Left ventricle myocardium superior (tissue), 1 donor: Measurements from ENCODE around the gene ADPGK. TPM values are rescaled to one million over a fixed set of nuclear protein-coding genes. Genes with fewer than 3 reads are reported as not detected.
A peak's percentile ranks its signal among the peaks of the same experiment; 100 is the strongest.
"Not testable (repeated sequence)": the region's sequence is repeated elsewhere in the genome, so short reads cannot be mapped to it uniquely, and the experiment has no call there.

Experiments
- ATAC-seq: fragments of 200-7000 bp; cut with Tn5 transposase; one replicate; pipeline ENCODE4 v1.9.1; 2020; ENCODE audit warnings: mild to moderate bottlenecking, moderate library complexity
- DNase-seq: peaks from one replicate; pipeline ENCODE4 v3.0.0-alpha.2; 2020
- intact Hi-C: fragments of 100-400 bp; cut with micrococcal nuclease; formaldehyde crosslinking; loops from one replicate; pipeline ENCODE4 v1.11.0; 2022
- long read RNA-seq: library from polyadenylated mRNA; unstranded; transcript quantifications from one replicate; pipeline ENCODE4 v2.0.0, GENCODE V29; 2021
- total RNA-seq: library from RNA; stranded (reverse); fragmentation: NEBNext Ultra II Directional; extraction: Animal tissue kit (Norgen Biotek cat#: 25700); gene quantifications from one replicate; pipeline ENCODE4 v1.2.1, GENCODE V29; 2021
- donor health status: DM: no; HTN: yes; CAD: no; lungs with severe emphysema.

The ADPGK gene
- 8.4 TPM for total RNA-seq
- long read RNA-seq, transcript ADPGK-201 (7 exons, 2,557 nt): major isoform, 5 of 19 reads
- long read RNA-seq, partial matches to known transcripts: 1 of 19 reads
- long read RNA-seq, other reads (novel, unspliced or antisense): 12 of 19 reads

GRCh38 chr15:72783640-72784455, at the start of gene ADPGK:
Gene ADPGK, minus strand, starts transcription at chr15:72783758. Its CDS starts 67 bp downstream, at chr15:72783691.
- ATAC-seq (peak; percentile 98), DNase-seq (peak; percentile 96)
- intact Hi-C loops: no loop called here

- no peak for ATAC-seq
- no peak for DNase-seq
- intact Hi-C loops: no loop called here
Observed at GRCh38 chr15:72827226-72827625, 43.7 kb upstream of the ADPGK start.

- DNase-seq (no peak), ATAC-seq (no peak)
- intact Hi-C loops: no loop called here
Observed at GRCh38 chr15:72826611-72827010, 43.1 kb upstream of the ADPGK start.

GRCh38 chr15:72825829-72826228, 42.3 kb upstream of the ADPGK start:
- DNase-seq: no peak
- intact Hi-C loops: no loop called here
- no peak for ATAC-seq

- ATAC-seq (no peak), DNase-seq (no peak)
- intact Hi-C loops: no loop called here
Observed at GRCh38 chr15:72824781-72825180, 41.2 kb upstream of the ADPGK start.

GRCh38 chr15:72824112-72824511, 40.6 kb upstream of the ADPGK start:
- intact Hi-C loops: no loop called here
- no peak for DNase-seq
- no peak for ATAC-seq

- intact Hi-C loops: no loop called here
- no peak for DNase-seq
- ATAC-seq: no peak
Observed at GRCh38 chr15:72820278-72820677, 36.7 kb upstream of the ADPGK start.

- intact Hi-C loops: no loop called here
- no peak for DNase-seq
- no peak for ATAC-seq
Observed at GRCh38 chr15:72818632-72819031, 35.1 kb upstream of the ADPGK start.

GRCh38 chr15:72813345-72814004, 29.9 kb upstream of the ADPGK start:
- no peak for DNase-seq
- no peak for ATAC-seq
- intact Hi-C loops: no loop called here

GRCh38 chr15:72809329-72809728, 25.8 kb upstream of the ADPGK start:
- DNase-seq (no peak), ATAC-seq (no peak)
- intact Hi-C loops: no loop called here

- intact Hi-C loops, ATAC-seq, DNase-seq: not testable (repeated sequence)
Observed at GRCh38 chr15:72807346-72807745, 23.8 kb upstream of the ADPGK start.

GRCh38 chr15:72803006-72803405, 19.4 kb upstream of the ADPGK start:
- DNase-seq (no peak), ATAC-seq (no peak)
- intact Hi-C loops: no loop called here

GRCh38 chr15:72801590-72802325, 18.2 kb upstream of the ADPGK start:
- intact Hi-C loops: no loop called here
- no peak for ATAC-seq
- DNase-seq: no peak

- intact Hi-C loops: no loop called here
- no peak for DNase-seq
- no peak for ATAC-seq
Observed at GRCh38 chr15:72800833-72801481, 17.4 kb upstream of the ADPGK start.

- intact Hi-C loops: loop anchor here (10.0 kb wide), 1 partner anchor 287 kb away; no protein-coding TSS in a partner anchor
- ATAC-seq: no peak
Observed at GRCh38 chr15:72797834-72798233, 14.3 kb upstream of the ADPGK start.

GRCh38 chr15:72797338-72797689, 13.8 kb upstream of the ADPGK start:
- no peak for ATAC-seq
- no peak for DNase-seq
- intact Hi-C loops: loop anchor here (10.0 kb wide), 1 partner anchor 287 kb away; no protein-coding TSS in a partner anchor

More at GRCh38 chr15:72797834-72798233, 14.3 kb upstream of the ADPGK start:
- no peak for DNase-seq

GRCh38 chr15:72796515-72797337, 13.2 kb upstream of the ADPGK start:
- peak; percentile 61 for DNase-seq
- intact Hi-C loops: loop anchor here (10.0 kb wide), 1 partner anchor 288 kb away; no protein-coding TSS in a partner anchor
- peak; percentile 98 for ATAC-seq

- no peak for DNase-seq
- ATAC-seq: no peak
- intact Hi-C loops: loop anchor here (10.0 kb wide), 1 partner anchor 289 kb away; no protein-coding TSS in a partner anchor
Observed at GRCh38 chr15:72796210-72796514, 12.6 kb upstream of the ADPGK start.
